SW480 (cell line): ENCODE measurements around the gene ACIN1.

Experiments used
- DNase-seq: peaks from one replicate; pipeline ENCODE4 v3.0.0-alpha.2; 2016; ENCODE audit warnings: low spot score

Gene ACIN1

DNA sequence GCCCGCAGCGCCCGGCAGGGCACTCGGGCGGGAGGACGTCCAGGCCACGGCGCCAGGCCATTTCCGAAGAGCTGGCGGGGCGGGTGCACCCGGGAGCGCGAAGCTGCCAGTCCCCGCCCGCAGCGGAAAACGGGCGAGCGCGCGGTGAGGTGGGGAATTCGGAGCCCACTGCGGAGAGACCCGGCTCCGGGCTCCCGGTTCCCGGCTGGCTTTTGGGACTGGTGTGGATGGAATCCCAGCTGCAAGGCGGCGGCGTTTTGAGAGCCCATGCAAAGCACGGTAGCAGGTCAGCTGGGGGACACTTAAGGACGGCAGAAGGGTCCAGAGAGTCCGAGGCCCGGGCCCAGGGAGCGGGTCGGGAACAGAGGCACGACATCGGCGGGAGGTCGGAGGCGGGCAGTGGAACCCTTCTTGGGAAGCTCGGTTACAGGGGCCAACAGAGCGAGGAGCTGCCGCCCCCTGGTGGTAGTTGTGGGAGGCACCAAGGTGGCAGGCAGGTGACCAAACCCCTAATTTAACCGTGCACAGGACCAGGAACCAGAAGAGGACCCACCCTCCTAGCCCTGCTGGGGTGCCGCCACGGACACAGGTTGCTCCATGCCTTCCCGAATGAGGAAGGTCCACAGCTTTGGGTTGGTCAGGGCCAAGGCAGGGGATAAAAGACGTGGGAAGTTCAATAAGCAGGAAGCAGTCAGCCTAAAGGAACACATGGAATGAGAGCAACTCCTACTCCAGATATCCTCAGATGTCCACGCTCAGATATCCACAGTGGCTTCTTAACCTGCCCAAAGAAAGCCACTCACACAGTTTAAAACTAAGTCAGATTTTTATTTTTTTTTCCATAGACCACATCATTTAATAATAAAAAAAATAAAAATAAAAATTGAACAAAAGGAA is 36.9 kb downstream of the ACIN1 start:
- peak; percentile 83 for DNase-seq

- DNase-seq, result peak; percentile 51
These were observed 37.8 kb downstream of the ACIN1 start, which contains the start of gene CDH24 for GRCh38 chr14:23056956-23057756. Gene CDH24 (minus strand): TSS chr14:23057520. CDS start chr14:23055733, 1,787 bp downstream.

DNA sequence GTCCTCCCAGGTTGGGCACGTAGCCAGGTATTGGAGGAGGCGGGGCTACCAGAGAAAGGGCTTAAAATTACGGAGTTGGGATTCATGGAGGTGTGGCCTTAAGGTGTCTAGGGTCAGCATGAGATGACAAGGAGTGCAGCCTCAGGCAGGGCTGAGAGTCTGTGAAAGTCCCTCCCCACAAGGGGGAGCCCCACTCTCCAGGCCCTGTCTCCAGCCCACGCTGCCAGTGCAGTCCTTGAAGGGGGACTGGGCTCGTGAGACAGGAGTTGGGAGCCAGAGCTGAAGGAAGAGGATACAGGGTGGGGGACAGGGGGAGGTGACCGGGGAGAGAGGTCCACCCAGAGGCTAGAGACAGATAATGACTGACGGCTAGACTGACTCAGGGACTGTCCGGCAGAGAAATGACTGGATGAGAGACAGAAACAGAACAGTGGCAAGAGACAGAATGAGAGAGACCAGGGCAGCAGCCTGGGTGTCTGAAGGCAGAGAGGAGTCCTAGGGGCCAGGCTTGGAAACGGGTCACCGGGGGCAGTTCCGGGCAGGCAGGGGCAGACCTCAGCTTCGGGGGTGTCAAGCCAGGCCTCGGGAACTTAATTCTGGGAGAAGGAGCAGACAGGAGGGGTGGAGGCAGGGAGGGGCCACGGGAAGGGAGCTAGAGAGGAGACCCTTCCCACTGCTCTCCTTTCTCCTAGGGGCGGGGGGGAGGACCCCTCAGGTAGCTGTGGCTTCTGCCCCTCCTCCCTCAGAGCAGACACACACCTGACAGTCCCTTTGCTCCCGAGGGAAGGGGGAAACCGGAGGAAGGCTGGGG is 38.6 kb downstream of the ACIN1 start:
- peak; percentile 78 for DNase-seq

DNA sequence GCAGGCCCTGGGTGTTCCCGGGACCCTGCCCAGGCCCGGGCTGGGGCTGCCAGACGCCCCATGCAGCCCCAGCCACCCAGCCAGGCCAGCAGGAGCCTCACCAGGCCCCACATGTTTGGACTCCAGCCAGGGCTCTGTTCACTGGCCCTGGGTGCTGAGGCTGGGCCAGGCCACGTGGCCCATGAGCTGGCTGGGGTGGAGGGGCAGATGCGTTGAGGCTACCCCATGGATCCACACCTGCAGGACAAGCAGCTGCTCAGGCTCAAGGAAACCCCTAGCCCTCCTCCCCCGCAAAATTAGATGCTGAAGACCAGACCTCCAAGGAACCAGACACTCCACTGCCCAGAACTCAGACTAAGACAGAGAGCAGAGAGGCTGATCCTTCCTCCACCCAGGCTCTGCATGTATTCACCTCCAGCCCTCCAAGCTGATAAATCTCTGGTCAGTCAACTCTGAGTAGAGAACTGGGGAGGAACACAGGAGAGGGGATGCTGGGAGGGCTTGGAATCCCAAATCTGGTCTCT is 39.3 kb downstream of the ACIN1 start:
- no peak for DNase-seq

- no peak for DNase-seq
These were observed 39.8 kb downstream of the ACIN1 start for GRCh38 chr14:23055147-23055550.

DNA sequence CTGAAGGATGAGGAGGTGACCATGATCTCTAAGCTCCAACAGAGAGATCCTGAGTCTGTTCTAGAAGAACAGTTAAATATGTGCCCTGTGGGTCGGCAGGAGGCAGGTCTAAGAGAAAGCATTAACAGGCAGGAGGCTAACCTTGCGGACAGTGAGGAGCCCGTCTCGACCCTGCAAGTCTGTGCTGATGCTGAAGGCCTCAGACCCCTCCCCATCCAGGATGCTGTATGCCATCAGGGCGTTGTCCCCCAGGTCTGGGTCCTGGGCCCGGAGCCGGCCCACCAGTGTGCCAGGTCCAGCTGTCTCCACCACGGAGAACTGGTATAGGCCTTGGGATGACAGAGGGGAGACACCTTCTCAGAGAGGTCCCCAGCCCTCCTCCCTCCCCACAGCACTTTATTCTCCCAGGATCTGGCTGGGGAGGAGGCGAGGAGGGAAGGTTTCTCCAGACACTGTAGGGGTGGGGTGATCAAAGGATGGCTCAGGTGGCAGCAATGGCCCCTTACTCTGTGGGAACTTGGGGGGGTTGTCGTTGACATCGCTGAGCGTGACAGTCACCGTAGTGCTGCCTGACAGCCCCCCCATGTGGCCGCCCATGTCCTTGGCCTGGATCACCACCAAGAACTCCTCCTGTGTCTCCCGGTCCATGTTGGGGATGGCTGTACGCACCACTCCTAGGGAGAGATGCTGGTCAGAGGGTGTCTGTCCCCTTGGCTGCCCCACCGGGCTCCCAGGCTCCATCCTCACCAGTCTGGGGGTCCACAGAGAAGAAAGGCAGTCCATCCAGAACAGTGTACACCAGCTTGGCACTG is 40.7 kb downstream of the ACIN1 start:
- no peak for DNase-seq

DNA sequence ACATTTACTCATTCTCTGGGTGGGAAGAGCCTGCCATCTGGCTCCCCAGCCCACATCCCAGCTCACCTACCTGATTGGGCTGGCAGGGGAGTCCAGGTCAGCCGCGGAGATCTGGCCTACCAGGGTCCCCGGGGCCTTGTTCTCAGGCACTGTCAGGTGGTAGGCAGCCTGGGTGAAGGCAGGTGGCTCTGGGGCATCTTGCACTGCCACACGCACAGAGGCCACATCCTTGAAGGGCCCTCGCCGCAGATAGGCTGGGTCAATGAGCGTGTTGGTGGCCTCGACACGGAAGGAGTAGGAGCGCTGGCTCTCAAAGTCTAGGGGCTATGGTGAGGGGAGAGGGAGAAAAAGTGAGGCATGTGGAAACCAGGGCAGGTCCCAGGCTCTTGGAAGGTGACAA is 41.5 kb downstream of the ACIN1 start:
- no peak for DNase-seq

DNA sequence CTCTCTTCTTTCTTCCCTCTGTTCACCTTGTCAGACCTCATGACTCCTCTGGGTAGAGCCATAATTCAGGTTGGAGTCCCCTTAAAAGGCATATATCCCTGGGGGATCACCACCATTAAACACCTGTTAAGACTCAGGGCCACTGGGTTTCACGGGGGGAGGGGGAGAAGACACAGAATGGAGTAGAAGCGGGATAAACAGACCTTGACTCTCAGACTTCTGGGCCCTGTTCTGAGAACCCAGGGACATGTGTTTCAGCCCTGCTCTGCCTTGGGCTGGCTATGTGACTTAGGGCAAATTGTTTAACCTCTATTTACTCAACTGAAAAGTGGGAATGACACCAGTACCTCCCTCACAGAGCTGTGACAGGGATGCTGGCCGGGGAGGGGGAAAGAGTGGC is 42.3 kb downstream of the ACIN1 start:
- DNase-seq, result no peak

GRCh38 chr14:23052182-23052623 is 42.7 kb downstream of the ACIN1 start:
- DNase-seq, result no peak

GRCh38 chr14:23051141-23052057 is 43.5 kb downstream of the ACIN1 start:
- no peak for DNase-seq

DNA sequence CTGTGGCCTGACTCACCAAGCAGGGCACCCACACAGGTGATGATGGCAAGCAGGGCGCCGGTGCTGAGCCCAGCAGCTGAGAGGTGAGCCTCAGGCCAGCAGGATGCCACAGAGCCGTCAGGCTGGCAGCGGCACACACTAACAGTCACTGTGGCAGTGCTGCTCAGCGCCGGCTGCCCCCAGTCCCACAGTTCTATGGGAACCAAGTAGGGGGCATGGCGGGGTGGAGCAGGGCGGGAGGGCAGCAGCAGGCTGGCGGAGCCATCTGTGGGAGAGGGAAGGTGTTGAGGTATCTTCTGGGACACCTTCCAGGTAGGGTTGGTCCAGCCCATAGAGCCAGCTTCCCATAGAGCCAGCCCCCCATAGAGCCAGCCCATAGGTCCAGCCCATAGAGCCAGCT is 45.9 kb downstream of the ACIN1 start:
- no peak for DNase-seq

DNA sequence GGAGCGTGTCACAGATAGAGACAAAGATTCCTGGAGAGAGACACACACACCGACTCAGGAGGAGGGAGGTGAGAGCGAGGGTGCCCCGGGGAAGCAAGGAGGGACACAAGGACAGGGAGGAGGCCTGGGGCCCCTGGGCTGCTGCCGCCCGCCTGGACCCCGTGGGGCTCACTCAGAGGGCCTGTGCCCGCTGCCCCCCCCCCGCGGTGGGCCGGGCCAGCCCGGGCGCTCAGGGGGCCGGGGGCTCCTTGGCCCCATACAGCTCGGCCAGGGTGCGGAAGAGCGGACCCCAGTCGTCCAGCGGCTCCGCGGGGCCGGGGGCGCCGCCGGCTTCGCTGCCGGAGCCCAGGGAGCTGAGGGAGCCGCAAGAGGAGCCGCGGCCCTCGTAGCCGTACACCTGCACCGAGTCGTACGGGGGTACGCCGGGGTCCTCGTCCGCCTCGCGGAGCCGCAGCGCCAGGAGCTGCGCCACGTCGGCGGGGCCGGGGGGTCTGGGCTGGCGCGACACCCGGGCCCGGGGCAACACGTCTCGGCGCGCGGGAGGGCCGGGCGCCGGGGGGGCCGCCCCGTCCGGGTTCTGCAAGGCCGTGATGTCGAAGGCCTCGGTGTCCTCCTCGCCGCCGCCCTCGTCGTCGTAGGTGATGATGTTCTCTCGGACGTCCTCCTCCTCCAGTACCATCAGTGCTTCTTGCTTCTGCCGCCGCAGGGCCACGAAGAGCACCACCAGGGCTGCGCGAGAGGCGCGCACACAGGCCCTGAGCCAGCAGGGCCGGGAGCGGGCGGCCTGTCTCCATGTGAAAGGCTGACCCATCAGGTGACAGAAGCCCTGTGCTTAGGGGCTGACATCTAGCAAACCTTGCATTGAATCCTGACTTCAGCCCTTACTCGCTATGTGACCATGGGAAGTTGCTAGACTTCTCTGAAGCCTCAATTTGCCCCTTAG is 46.9 kb downstream of the ACIN1 start:
- DNase-seq, result no peak

DNA sequence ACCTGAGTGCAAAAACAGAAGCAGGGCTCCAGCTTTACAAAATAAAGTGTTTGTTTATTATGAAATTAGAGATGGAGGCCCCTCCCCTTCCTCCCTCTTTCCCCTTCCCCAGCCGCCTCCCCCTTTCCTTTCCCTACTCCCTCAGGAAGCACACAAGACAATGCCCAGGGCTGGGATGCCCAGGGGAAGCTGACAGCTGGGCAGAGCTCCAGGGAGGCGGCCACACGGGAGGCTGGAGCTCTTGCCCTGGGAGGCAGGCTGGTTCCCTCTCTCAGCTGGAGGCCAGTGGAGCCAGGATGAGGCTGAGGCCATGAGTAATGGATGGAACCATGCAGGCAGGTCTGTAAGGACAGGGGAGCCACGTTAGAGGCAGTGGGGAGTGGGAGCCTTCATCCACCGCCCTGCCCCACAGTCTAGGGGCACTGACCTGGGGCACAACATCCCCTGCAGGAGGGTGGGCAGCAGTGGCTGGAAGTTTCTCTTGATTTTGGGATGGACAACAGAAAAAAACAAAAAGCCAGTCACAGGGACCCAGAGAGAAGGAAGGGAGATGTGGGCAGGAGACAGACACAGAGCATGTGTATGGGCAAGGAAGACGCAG is 47.8 kb downstream of the ACIN1 start:
- no peak for DNase-seq

- no peak for DNase-seq
These were observed 49.2 kb downstream of the ACIN1 start for GRCh38 chr14:23045419-23046357.

- no peak for DNase-seq
These were observed 50.1 kb downstream of the ACIN1 start for GRCh38 chr14:23044840-23045239.

DNA sequence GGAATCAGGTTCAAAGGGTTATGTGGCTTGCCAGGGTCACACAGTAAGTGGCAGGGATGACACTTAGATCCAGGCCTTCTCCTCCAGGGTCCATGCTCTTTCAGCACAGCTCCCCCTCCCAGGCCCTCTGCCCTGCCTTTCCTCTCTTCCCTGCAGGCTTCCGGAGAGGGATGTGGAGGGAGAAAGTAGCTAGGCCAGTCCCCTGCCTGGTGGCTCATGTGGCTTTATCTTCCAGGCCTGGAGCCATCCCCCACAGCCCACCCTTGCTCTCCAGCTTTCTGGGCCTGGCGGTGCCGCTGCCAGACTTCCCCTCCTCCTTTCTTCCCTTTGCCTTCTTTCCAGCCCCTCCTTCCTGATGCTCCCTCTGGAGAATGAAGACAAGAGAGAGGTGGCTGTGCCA is 51.2 kb downstream of the ACIN1 start:
- DNase-seq, result no peak

GRCh38 chr14:23043145-23043544 is 51.8 kb downstream of the ACIN1 start:
- DNase-seq, result no peak
